ENCODE measurements around the gene GNG12. TPM values are rescaled to one million over a fixed set of nuclear protein-coding genes. Genes with fewer than 3 reads are reported as not detected.

GNG12 gene
- total and polyA plus RNA-seq, 11 donors: 7.7 to 80.2 (median 44.6) TPM

- intact Hi-C loops (cut with DNase I): loop anchor here in 8 of 10 donors (5.0 to 10.0 kb wide), 7 partner anchors 67 to 380 kb away; partner anchors contain the start of gene GADD45A (in 4 of the 8)
- 89 to 100% (median 95%) methylated on average over 4 of the region's 4 CpGs for WGBS, 4 donors
- no peaks in the 10 kb centered on the region for H3K9me3 ChIP-seq
- no peak for DNase-seq
- H3K4me3 ChIP-seq: no peak overlapping the region
- peaks cover 0 to 44% (median 0%) of the 10 kb centered on the region in 9 donors for H3K27me3 ChIP-seq
- no peak for ATAC-seq
- TF ChIP-seq, protein P1, sequence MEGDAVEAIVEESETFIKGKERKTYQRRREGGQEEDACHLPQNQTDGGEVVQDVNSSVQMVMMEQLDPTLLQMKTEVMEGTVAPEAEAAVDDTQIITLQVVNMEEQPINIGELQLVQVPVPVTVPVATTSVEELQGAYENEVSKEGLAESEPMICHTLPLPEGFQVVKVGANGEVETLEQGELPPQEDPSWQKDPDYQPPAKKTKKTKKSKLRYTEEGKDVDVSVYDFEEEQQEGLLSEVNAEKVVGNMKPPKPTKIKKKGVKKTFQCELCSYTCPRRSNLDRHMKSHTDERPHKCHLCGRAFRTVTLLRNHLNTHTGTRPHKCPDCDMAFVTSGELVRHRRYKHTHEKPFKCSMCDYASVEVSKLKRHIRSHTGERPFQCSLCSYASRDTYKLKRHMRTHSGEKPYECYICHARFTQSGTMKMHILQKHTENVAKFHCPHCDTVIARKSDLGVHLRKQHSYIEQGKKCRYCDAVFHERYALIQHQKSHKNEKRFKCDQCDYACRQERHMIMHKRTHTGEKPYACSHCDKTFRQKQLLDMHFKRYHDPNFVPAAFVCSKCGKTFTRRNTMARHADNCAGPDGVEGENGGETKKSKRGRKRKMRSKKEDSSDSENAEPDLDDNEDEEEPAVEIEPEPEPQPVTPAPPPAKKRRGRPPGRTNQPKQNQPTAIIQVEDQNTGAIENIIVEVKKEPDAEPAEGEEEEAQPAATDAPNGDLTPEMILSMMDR (IDR thresholded peaks at IDR 0.05): no peak
- no peak for TF ChIP-seq POLR2A (IDR thresholded peaks at IDR 0.05)
- no peak overlapping the region for H3K27ac ChIP-seq
- H3K36me3 ChIP-seq: peaks cover 0 to 3% (median 0%) of the 10 kb centered on the region in 9 donors
- peaks cover 0 to 37% (median 9%) of the 10 kb centered on the region in 12 donors for H3K4me1 ChIP-seq
These were observed 1.1 kb upstream of the GNG12 start for GRCh38 chr1:67834246-67834877.

- WGBS, 4 donors: 10 to 27% (median 19%) methylated on average over 15 to 21 of the region's 21 CpGs
- Histone ChIP-seq H3K4me1 (peaks cover 0 to 30% (median 5%) of the 10 kb centered on the region in 12 donors), H3K36me3 (peaks cover 0 to 3% (median 0%) of the 10 kb centered on the region in 9 donors), H3K9me3 (no peaks in the 10 kb centered on the region), H3K27me3 (peaks cover 0 to 44% (median 0%) of the 10 kb centered on the region in 9 donors), H3K27ac (peak overlapping the region; percentile 37 to 86 (median 82)), H3K4me3 (peak overlapping the region; percentile 66 to 93 (median 86))
- DNase-seq (no peak), ATAC-seq (peak in 3 of 4 donors; percentile 10 to 40 (median 25))
- TF ChIP-seq POLR2A (IDR thresholded peaks at IDR 0.05): no peak
- TF ChIP-seq, protein P1 (IDR thresholded peaks at IDR 0.05): no peak
- intact Hi-C loops (cut with DNase I): loop anchor here in 8 of 10 donors (5.0 to 10.0 kb wide), 7 partner anchors 66 to 381 kb away; partner anchors contain the start of gene GADD45A (in 4 of the 8)
These were observed 304 bp upstream of the GNG12 start for GRCh38 chr1:67833602-67833940.

DNA sequence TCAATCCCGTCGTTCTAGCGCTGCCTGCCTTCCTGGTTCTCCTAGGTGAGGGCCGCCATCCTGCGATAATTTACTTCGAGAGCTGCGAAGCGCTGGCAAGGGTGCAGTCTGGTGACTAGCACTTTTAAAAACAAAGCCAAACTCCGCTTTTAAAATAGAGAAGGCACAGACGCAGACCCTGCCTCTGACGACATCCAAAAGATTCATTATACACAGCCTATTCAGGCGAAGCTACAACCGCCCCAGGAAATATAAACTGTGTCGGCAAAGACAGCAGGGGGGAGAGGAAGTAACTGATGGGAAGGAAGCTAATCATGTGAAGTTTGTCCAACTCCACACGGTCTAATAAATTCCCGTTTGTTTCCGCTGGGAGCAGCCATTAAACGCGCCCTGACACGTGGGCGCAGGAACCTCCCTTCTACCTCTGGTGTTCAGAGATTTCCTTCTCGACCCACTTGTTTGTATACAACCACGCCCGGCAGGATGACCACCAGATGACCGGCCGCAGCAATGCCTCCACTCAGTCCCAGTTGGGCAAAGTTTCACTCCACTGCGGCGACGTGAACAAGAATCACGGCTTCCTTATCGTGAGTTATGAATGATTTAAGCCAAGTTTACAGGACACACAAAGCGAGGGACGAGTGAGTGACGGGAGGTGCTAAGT lies 1.3 kb downstream of the GNG12 start:
- peaks cover 0 to 26% (median 5%) of the 10 kb centered on the region in 12 donors for H3K4me1 ChIP-seq

More for the DNA sequence above, 1.3 kb downstream of the GNG12 start:
- peak in 1 of 2 donors; percentile 24 for TF ChIP-seq POLR2A (IDR thresholded peaks at IDR 0.05)
- TF ChIP-seq, protein P1 (IDR thresholded peaks at IDR 0.05): no peak
- Histone ChIP-seq H3K27ac (peak overlapping the region; percentile 37 to 86 (median 82)), H3K36me3 (peaks cover 0 to 3% (median 0%) of the 10 kb centered on the region in 9 donors), H3K4me3 (peak overlapping the region; percentile 66 to 93 (median 86)), H3K9me3 (no peaks in the 10 kb centered on the region), H3K27me3 (peaks cover 0 to 44% (median 0%) of the 10 kb centered on the region in 9 donors)
- WGBS, 4 donors: 0 to 1% (median 0%) methylated on average over 34 of the region's 34 CpGs
- intact Hi-C loops (cut with DNase I): loop anchor here in 8 of 10 donors (2.0 to 10.0 kb wide), 8 partner anchors 65 to 383 kb away; partner anchors contain the start of gene GADD45A (in 4 of the 8)
- DNase-seq: peak; percentile 42 to 71 (median 66)
- ATAC-seq: peak; percentile 36 to 74 (median 50)

Data from heart left ventricle (tissue), 16 donors.